Gastroesophageal sphincter (tissue), 3 donors: ENCODE measurements around the gene KDM5A.
"Not testable (repeated sequence)": the region's sequence is repeated elsewhere in the genome, so short reads cannot be mapped to it uniquely, and the experiment has no call there.

Experiments used
- CTCF ChIP-seq, 4 experiments: fragments of 200-600 bp in 2 of 4; fragments of 450-650 bp in 2 of 4; sonication (generic) in 1 of 4; IDR thresholded peaks; one replicate each; pipeline ENCODE4 v1.5.1; 2017 to 2019; ENCODE audit warnings: antibody characterized with exemption in 4 of 4, mild to moderate bottlenecking in 2 of 4, moderate library complexity in 2 of 4
- POLR2A ChIP-seq, 2 donors: fragments of 450-650 bp; IDR thresholded peaks; one replicate each; pipeline ENCODE4 v1.6.1; 2017; ENCODE audit warnings: antibody characterized with exemption in 2 of 2, mild to moderate bottlenecking in 2 of 2, moderate library complexity in 1 of 2

- not testable (repeated sequence) for TF ChIP-seq CTCF, POLR2A (IDR thresholded peaks at IDR 0.05)
These were observed 46.1 kb downstream of the KDM5A start for GRCh38 chr12:343036-343435.
